NCI-H1048 (cell line): ENCODE measurements around the gene ACACA.

Source experiments
- DNase-seq: peaks from one replicate; lab custom pipeline; 2025; lab: John Stamatoyannopoulos, UW

ACACA gene

DNA sequence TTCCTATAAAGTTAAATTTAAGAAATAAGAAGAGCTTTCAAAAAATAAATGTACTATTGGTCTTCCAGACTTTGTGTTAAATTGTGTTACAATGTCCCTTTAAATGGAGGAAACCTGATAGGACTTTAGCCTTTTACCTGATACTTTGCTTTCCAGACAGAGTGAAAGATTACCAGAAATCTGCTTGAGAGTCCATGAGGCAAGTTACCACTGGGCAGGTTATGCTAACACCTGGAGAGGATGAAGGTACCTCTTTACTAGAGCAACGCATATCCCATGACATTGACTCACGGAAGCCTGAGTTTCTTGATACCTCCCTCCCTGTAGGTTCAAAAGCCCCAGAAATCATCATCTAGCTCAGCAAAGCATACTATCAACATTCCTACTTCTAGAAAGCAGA lies 174.7 kb downstream of the ACACA start:
- no peak for DNase-seq

DNA sequence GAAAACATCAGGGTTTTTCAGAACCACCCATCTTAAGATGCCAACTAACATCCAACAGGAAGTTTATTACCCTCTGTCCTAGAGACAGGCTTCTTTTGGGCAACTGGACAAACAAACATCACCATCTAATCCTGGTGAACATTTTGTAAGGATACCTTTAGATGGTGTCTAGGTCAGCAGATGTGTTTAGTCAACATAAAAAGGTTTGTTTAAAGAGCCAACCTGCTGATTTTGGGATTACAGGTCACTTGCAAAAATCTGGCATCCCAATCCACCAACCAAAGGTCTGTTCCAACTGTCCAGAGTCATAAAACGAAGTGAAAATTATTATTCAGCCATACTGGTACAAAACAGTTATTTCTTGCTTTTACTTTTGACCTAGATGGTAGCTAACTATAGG lies 176.0 kb downstream of the ACACA start:
- DNase-seq: no peak

GRCh38 chr17:37225465-37225864 lies 181.2 kb downstream of the ACACA start:
- DNase-seq: no peak

- no peak for DNase-seq
These were observed 184.8 kb downstream of the ACACA start for GRCh38 chr17:37221865-37222264.

DNA sequence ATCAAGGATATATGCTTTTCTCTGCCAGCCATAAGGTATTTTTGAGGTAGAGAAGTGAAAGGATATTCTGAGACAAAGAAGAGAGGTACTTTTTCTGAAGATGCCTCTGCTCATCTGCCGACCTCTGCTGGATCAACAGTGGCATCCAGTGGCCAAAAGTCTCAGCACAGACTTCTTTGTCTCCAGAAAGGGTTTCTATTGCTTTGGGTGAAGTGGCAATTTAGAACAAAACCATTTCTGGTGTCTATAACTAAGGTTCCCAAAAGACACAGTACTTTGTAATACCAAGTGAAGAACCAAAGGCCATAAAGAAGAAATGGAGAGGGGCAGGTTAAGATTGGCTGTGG lies 186.1 kb downstream of the ACACA start:
- DNase-seq: no peak

GRCh38 chr17:37219876-37220606 lies 186.6 kb downstream of the ACACA start:
- no peak for DNase-seq

GRCh38 chr17:37218849-37219248 lies 187.8 kb downstream of the ACACA start:
- DNase-seq: no peak

GRCh38 chr17:37214416-37214815 lies 192.2 kb downstream of the ACACA start:
- no peak for DNase-seq

DNA sequence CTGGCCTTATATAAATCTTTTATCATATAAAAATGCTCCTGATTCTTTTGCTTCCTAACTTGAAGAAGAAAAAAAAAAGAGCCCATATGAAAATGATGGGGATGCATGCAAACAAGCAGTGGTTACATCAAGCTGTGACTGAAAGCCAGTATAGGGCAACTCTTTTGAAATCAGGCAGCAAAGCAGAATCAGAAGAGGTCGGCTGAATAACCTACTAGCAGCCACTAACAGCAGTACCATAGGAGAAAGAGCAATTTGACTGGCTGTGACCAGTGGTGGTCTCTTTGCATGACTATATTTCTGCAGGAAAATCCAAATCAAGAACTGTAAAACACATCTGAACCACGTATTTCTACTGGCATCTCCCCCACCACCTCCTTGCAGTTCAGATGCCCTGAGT lies 192.7 kb downstream of the ACACA start:
- DNase-seq: no peak

- no peak for DNase-seq
These were observed 194.5 kb downstream of the ACACA start for GRCh38 chr17:37212179-37212578.

DNA sequence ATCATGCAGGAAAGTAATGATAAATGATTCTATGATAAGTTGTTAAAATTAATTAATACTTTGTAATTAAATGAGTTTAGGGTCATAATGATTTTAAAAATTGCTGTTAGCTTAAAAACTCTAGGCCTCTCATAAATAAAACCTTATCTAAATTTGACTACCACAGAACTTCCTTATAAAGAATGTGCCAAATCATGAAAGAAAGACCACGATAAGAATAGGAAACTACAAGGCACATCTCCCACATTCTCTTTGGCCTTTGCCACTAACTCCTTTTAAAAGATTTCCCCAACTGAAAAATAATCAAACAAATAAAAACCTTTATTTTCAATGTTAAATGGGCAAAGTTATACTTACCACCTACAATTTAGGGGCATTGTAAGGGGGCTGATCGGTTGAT lies 195.5 kb downstream of the ACACA start:
- DNase-seq: no peak

DNA sequence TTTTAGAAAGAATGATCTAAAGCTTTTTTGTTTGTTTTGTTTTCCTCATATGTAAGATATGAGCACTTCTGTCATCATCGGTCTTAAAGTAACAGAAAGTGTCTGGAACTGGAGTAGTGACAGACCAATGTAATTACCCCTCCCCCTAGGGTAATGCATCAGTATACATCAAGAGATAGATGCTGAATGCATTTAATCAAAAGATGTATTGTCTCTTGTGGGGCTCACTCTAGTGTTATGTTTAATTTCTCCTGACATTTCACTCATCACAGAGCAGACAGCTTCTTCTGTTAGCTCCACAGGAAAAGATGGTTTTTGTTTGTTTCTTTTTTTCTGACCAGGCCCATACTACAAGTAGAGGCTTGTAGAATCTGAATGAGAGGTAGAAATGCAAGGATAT lies 199.5 kb downstream of the ACACA start:
- no peak for DNase-seq

DNA sequence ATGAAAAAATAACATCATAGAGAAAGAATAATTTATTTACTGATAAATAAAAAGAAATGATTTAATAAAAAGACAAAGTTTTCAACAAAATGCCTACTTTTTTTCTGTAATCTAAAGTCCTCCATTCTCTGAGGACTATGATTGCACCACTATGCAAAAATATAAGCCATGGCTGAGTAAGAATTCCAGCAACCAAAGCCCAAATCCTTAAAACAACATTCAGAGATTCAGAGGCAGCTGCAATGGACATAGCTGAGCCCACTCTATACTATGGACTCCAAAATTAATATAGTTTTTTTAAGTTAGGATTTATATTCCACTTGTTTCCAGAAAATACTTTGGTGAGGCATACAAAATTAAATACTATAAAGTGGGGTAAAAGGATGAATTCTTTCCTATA lies 200.3 kb downstream of the ACACA start:
- no peak for DNase-seq

GRCh38 chr17:37200497-37200896 lies 206.1 kb downstream of the ACACA start:
- no peak for DNase-seq

GRCh38 chr17:37197336-37197735 lies 209.3 kb downstream of the ACACA start:
- DNase-seq: no peak

DNA sequence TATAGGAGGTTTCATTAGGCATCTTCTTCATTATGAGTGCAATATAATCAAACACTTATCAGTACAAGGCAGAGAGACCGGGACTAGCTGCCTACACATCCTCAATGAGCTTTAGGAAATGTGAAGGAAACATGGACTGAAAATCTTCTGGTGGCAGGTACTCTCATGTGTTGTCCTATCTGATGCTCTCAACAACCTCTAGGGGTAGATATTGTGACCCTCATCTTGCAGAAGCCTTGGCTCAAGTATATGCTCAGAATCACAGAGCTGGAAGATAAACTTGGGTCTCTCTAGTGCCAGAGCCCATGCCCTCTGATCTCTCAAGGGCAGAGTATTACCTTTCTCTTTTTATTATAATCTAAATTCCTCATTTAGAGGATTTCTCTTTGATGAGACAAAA lies 212.4 kb downstream of the ACACA start:
- DNase-seq: no peak

DNA sequence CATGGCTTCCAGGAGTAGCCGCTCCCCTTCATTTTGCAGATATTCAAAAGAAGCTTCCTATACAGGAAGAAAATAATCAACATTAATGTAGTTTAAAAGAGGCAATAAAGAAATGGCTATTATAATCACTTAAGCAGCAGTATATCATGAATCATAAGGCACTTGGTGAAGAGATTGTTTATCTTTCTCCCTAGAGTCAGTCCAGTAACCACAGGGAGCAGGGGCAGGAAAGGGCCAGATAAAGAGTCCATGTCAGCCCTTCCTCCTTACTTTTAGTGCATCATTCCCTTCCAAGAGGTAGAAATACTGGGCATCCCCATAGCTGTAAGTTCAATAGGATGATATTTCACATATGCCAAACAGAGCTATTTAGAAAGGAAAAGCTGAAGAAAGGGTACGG lies 215.4 kb downstream of the ACACA start:
- no peak for DNase-seq

GRCh38 chr17:37190493-37190892 lies 216.1 kb downstream of the ACACA start:
- no peak for DNase-seq

DNA sequence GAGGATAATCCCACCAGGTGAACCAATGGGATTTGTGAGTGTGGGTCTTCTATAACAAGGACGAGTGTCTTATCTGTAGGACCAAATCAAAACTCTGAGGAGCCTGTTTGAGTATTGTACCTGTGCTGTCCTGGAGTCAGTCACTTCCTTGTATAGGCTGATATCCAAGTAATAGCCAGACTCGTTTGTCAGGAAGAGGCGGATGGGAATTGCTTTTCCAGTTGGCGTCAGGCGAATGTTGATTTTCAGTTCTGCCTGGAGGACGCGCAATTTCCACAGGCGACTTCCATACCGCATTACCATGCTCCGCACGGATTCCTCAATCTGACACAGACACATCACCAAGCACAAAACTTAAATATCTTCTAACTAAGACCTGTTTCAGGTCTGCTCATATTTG lies 218.5 kb downstream of the ACACA start:
- no peak for DNase-seq

GRCh38 chr17:37187262-37187661 lies 219.4 kb downstream of the ACACA start:
- DNase-seq: no peak

DNA sequence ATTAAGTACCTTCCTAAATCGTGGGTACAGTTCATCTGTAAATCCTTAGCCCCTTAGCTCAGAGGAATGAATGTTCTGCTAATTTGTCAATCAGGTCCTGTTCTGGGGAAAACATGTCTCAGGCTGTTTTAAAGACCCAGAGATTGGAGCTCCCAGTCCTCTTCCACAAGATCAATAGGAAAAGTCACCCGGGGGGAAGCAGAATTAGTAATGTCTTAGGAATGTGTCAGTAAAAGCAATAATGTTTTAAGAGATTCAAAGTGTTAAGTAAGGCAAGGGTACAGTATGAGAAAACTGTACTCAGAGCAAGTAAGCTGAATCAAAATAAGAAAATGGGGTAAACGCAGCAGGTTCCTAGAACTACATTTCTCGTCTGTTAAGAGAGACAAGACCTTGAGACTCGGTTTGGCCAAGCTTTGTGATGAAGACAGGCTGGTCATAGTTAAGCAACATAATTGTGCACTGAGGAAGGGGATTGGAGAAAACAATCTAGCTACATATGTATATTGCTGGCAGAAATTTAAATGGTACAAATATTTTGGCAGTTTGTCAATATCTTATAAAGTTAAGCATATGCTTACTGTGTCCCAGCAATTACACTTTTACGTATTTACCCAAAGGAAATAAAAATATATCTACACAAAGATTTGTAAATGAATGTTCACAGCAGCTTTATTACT lies 223.7 kb downstream of the ACACA start:
- DNase-seq: no peak

- no peak for DNase-seq
These were observed 226.3 kb downstream of the ACACA start for GRCh38 chr17:37180376-37180775.

- DNase-seq: no peak
These were observed 226.7 kb downstream of the ACACA start for GRCh38 chr17:37179893-37180292.

- no peak for DNase-seq
These were observed 229.3 kb downstream of the ACACA start for GRCh38 chr17:37177254-37177870.
